Uterus (tissue), 4 donors: Measurements from ENCODE around the gene C16orf95. TPM values are rescaled to one million over a fixed set of nuclear protein-coding genes. Genes with fewer than 3 reads are reported as not detected.

ENCODE experiments used
- DNase-seq, 2 donors: peaks; one replicate each; pipeline ENCODE4 v3.0.0-alpha.2; 2019 to 2020
- H3K27ac ChIP-seq, 2 donors: fragments of 200-600 bp; sonication (generic); 1 replicate in 1 of 2; 2 replicates in 1 of 2; pipeline ENCODE4 v1.5.1; 2016 to 2018
- H3K27me3 ChIP-seq, 2 donors: fragments of 200-600 bp; sonication (generic); one replicate each; pipeline ENCODE4 v1.5.1; 2018 to 2019; ENCODE audit warnings: control low read depth in 1 of 2
- H3K36me3 ChIP-seq, 2 donors: fragments of 200-600 bp; sonication (generic); one replicate each; pipeline ENCODE4 v1.5.1; 2019; ENCODE audit warnings: control low read depth in 1 of 2
- H3K4me1 ChIP-seq, 2 donors: fragments of 200-600 bp; sonication (generic); one replicate each; pipeline ENCODE4 v1.5.1; 2018 to 2019; ENCODE audit warnings: control low read depth in 1 of 2
- H3K4me3 ChIP-seq, 2 donors: fragments of 200-600 bp; sonication (generic); 1 replicate in 1 of 2; 2 replicates in 1 of 2; pipeline ENCODE4 v1.5.1; 2018 to 2019; ENCODE audit warnings: mild to moderate bottlenecking in 1 of 2
- H3K9me3 ChIP-seq, 2 donors: fragments of 200-600 bp; sonication (generic); one replicate each; pipeline ENCODE4 v1.5.1; 2019; ENCODE audit warnings: control low read depth in 1 of 2
- CTCF ChIP-seq, 4 experiments: fragments of 200-600 bp in 2 of 4; fragments of 450-650 bp in 2 of 4; sonication (generic) in 2 of 4; IDR thresholded peaks; one replicate each; pipeline ENCODE4 v1.5.1; 2016 to 2019; ENCODE audit warnings: antibody characterized with exemption in 4 of 4, mild to moderate bottlenecking in 2 of 4, moderate library complexity in 1 of 4
- POLR2A ChIP-seq, 2 donors: fragments of 450-650 bp; IDR thresholded peaks; one replicate each; pipeline ENCODE4 v1.6.1; 2016; ENCODE audit warnings: antibody characterized with exemption in 2 of 2, mild to moderate bottlenecking in 1 of 2, moderate library complexity in 1 of 2
- intact Hi-C: fragments of 100-400 bp; cut with DNase I; formaldehyde crosslinking; loops from one replicate; pipeline ENCODE4 v1.15.1; 2023; ENCODE audit warnings: low total_unique reads
- total RNA-seq, 4 donors: library from RNA; depleted of rRNA in 3 of 4; stranded (reverse); fragments of >200 nt in 3 of 4; gene quantifications; one replicate each; pipeline versions ENCODE4 v1.1.0 to v1.2.4, GENCODE V29; 2014 to 2023
- donor health status: DM: yes; HTN: yes; CAD: no.

The C16orf95 gene
- total RNA-seq: 1 to 10 TPM in 2 of 4 donors, not detected in 2; 3.2 to 4.2 TPM

- H3K27ac ChIP-seq: peak within 1 kb of the TSS; percentile 94 to 96
- H3K27me3 ChIP-seq: no peaks in the 10 kb centered on the region
- H3K4me3 ChIP-seq: peak within 1 kb of the TSS; percentile 97
- H3K9me3 ChIP-seq: no peaks in the 10 kb centered on the region
- intact Hi-C loops: loop anchor here (10.0 kb wide), 1 partner anchor 48 kb away; no protein-coding TSS in a partner anchor
- no peaks in the 10 kb centered on the region for H3K36me3 ChIP-seq
- TF ChIP-seq POLR2A (IDR thresholded peaks at IDR 0.05): peak; percentile 88 to 94
- peak; percentile 54 to 69 (median 64) for TF ChIP-seq CTCF (IDR thresholded peaks at IDR 0.05)
- peaks cover 0 to 7% of the 10 kb centered on the region in 2 donors for H3K4me1 ChIP-seq
- peak; percentile 96 to 97 for DNase-seq
These were observed at the start of gene C16orf95 for GRCh38 chr16:87316923-87317749. Gene C16orf95 (minus strand): TSS chr16:87317392. CDS start chr16:87317242, 150 bp downstream.

GRCh38 chr16:87366930-87367329 lies 49.7 kb upstream of the C16orf95 start:
- TF ChIP-seq POLR2A (IDR thresholded peaks at IDR 0.05) (no peak), CTCF (IDR thresholded peaks at IDR 0.05) (no peak)
- intact Hi-C loops: loop anchor here (10.0 kb wide), 1 partner anchor 52 kb away; the partner anchor contains the start of gene C16orf95
- no peak for DNase-seq
- Histone ChIP-seq H3K4me1 (peaks cover 6 to 23% of the 10 kb centered on the region in 2 donors), H3K4me3 (no peak overlapping the region), H3K9me3 (no peaks in the 10 kb centered on the region), H3K36me3 (no peaks in the 10 kb centered on the region), H3K27me3 (no peaks in the 10 kb centered on the region), H3K27ac (peak overlapping the region in 1 of 2 donors; percentile 8)

- H3K36me3 ChIP-seq: no peaks in the 10 kb centered on the region
- intact Hi-C loops: loop anchor here (10.0 kb wide), 1 partner anchor 51 kb away; the partner anchor contains the start of gene C16orf95
- no peaks in the 10 kb centered on the region for H3K27me3 ChIP-seq
- H3K4me1 ChIP-seq: peaks cover 6 to 23% of the 10 kb centered on the region in 2 donors
- TF ChIP-seq POLR2A (IDR thresholded peaks at IDR 0.05) (no peak), CTCF (IDR thresholded peaks at IDR 0.05) (no peak)
- peak overlapping the region in 1 of 2 donors; percentile 8 for H3K27ac ChIP-seq
- no peak for DNase-seq
- no peaks in the 10 kb centered on the region for H3K9me3 ChIP-seq
- H3K4me3 ChIP-seq: no peak overlapping the region
These were observed 49.1 kb upstream of the C16orf95 start for GRCh38 chr16:87366288-87366687.

GRCh38 chr16:87365021-87365713 lies 48.0 kb upstream of the C16orf95 start:
- H3K36me3 ChIP-seq: no peaks in the 10 kb centered on the region
- intact Hi-C loops: loop anchor here (10.0 kb wide), 1 partner anchor 50 kb away; the partner anchor contains the start of gene C16orf95
- no peak overlapping the region for H3K27ac ChIP-seq
- TF ChIP-seq CTCF (IDR thresholded peaks at IDR 0.05): no peak
- no peak for TF ChIP-seq POLR2A (IDR thresholded peaks at IDR 0.05)
- no peak overlapping the region for H3K4me3 ChIP-seq
- H3K9me3 ChIP-seq: no peaks in the 10 kb centered on the region
- peaks cover 6 to 12% of the 10 kb centered on the region in 2 donors for H3K4me1 ChIP-seq
- H3K27me3 ChIP-seq: no peaks in the 10 kb centered on the region
- no peak for DNase-seq
